Fibroblast of mammary gland (primary cell): ENCODE data around the gene DPP9.
"Not testable (repeated sequence)": the region's sequence is repeated elsewhere in the genome, so short reads cannot be mapped to it uniquely, and the experiment has no call there.

Source experiments
- DNase-seq: peaks from one replicate; pipeline ENCODE4 v3.0.0-alpha.2; 2010; ENCODE audit warnings: low read depth
- H3K4me3 ChIP-seq: 2 replicates; pipeline ENCODE4 v1.5.1; 2011; ENCODE audit warnings: low read depth, mild to moderate bottlenecking, low read length, moderate library complexity; ENCODE audit not compliant: control insufficient read depth
- CTCF ChIP-seq: conservative IDR thresholded peaks from 2 replicates; pipeline ENCODE4 v1.5.1; 2011; ENCODE audit warnings: low read depth, low read length, inconsistent platforms; ENCODE audit not compliant: control insufficient read depth, insufficient read depth

The DPP9 gene

GRCh38 chr19:4689403-4689802 is 34.2 kb downstream of the DPP9 start:
- no peak overlapping the region for H3K4me3 ChIP-seq
- no peak for DNase-seq
- TF ChIP-seq CTCF, result no peak

GRCh38 chr19:4688587-4688986 is 35.1 kb downstream of the DPP9 start:
- DNase-seq, result no peak
- H3K4me3 ChIP-seq, result no peak overlapping the region
- no peak for TF ChIP-seq CTCF

- H3K4me3 ChIP-seq, result no peak overlapping the region
- no peak for TF ChIP-seq CTCF
- no peak for DNase-seq
Observed at GRCh38 chr19:4687396-4687795, 36.2 kb downstream of the DPP9 start.

- H3K4me3 ChIP-seq, result no peak overlapping the region
- TF ChIP-seq CTCF, result no peak
- DNase-seq, result no peak
Observed at GRCh38 chr19:4686700-4687099, 36.9 kb downstream of the DPP9 start.

- TF ChIP-seq CTCF, result no peak
- no peak overlapping the region for H3K4me3 ChIP-seq
- DNase-seq, result no peak
Observed at GRCh38 chr19:4684312-4685095, 39.1 kb downstream of the DPP9 start.

GRCh38 chr19:4682417-4683200 is 41.0 kb downstream of the DPP9 start:
- TF ChIP-seq CTCF, result no peak
- DNase-seq, result no peak
- no peak overlapping the region for H3K4me3 ChIP-seq

GRCh38 chr19:4680021-4680420 is 43.6 kb downstream of the DPP9 start:
- DNase-seq, H3K4me3 ChIP-seq: not testable (repeated sequence)
